GM15510 (cell line): ENCODE data around the gene PEX19.

Experiments
- POLR2A ChIP-seq: IDR thresholded peaks from 3 replicates; pipeline ENCODE4 v1.6.1; 2011; ENCODE audit warnings: borderline replicate concordance; ENCODE audit not compliant: insufficient read length; ENCODE audit errors: extremely low read depth

Gene PEX19

GRCh38 chr1:160284782-160285344 lies at the start of gene PEX19:
Gene PEX19, minus strand, starts transcription at chr1:160285133. Its CDS starts 9 bp downstream, at chr1:160285124.
- TF ChIP-seq POLR2A, result peak; percentile 80

- no peak for TF ChIP-seq POLR2A
These were observed 47.6 kb upstream of the PEX19 start for GRCh38 chr1:160332516-160332915.

GRCh38 chr1:160330119-160330518 lies 45.2 kb upstream of the PEX19 start:
- TF ChIP-seq POLR2A, result no peak

GRCh38 chr1:160328184-160328583 lies 43.3 kb upstream of the PEX19 start:
- TF ChIP-seq POLR2A, result no peak

GRCh38 chr1:160326418-160326817 lies 41.5 kb upstream of the PEX19 start:
- no peak for TF ChIP-seq POLR2A

- TF ChIP-seq POLR2A, result no peak
These were observed 40.3 kb upstream of the PEX19 start for GRCh38 chr1:160325252-160325651.

GRCh38 chr1:160322831-160323230 lies 37.9 kb upstream of the PEX19 start:
- no peak for TF ChIP-seq POLR2A

GRCh38 chr1:160315359-160315758 lies 30.4 kb upstream of the PEX19 start:
- TF ChIP-seq POLR2A, result no peak

- no peak for TF ChIP-seq POLR2A
These were observed 24.6 kb upstream of the PEX19 start for GRCh38 chr1:160309571-160309970.

GRCh38 chr1:160309185-160309557 lies 24.2 kb upstream of the PEX19 start:
- TF ChIP-seq POLR2A, result no peak

- TF ChIP-seq POLR2A, result no peak
These were observed 23.7 kb upstream of the PEX19 start for GRCh38 chr1:160308451-160309184.

- TF ChIP-seq POLR2A, result no peak
These were observed 22.3 kb upstream of the PEX19 start for GRCh38 chr1:160307118-160307791.

- TF ChIP-seq POLR2A, result no peak
These were observed 15.2 kb upstream of the PEX19 start for GRCh38 chr1:160300173-160300572.

GRCh38 chr1:160296036-160296435 lies 11.1 kb upstream of the PEX19 start:
- no peak for TF ChIP-seq POLR2A

- TF ChIP-seq POLR2A, result no peak
These were observed 8.4 kb upstream of the PEX19 start for GRCh38 chr1:160293020-160293968.
